ENCODE data around the gene CDC42BPB. TPM values are rescaled to one million over a fixed set of nuclear protein-coding genes. Genes with fewer than 3 reads are reported as not detected.

The CDC42BPB gene
- total and polyA plus RNA-seq, 2 of the 13 experiments (the other 11 are each of a cell fraction or from before 2014, with no cell fraction given), result 19.7 to 32.3 TPM

- TF ChIP-seq NFIB (CRISPR knock-in tag; IDR thresholded peaks at IDR 0.05; ENCODE audit: borderline replicate concordance), result no peak
- TF ChIP-seq, protein P1, sequence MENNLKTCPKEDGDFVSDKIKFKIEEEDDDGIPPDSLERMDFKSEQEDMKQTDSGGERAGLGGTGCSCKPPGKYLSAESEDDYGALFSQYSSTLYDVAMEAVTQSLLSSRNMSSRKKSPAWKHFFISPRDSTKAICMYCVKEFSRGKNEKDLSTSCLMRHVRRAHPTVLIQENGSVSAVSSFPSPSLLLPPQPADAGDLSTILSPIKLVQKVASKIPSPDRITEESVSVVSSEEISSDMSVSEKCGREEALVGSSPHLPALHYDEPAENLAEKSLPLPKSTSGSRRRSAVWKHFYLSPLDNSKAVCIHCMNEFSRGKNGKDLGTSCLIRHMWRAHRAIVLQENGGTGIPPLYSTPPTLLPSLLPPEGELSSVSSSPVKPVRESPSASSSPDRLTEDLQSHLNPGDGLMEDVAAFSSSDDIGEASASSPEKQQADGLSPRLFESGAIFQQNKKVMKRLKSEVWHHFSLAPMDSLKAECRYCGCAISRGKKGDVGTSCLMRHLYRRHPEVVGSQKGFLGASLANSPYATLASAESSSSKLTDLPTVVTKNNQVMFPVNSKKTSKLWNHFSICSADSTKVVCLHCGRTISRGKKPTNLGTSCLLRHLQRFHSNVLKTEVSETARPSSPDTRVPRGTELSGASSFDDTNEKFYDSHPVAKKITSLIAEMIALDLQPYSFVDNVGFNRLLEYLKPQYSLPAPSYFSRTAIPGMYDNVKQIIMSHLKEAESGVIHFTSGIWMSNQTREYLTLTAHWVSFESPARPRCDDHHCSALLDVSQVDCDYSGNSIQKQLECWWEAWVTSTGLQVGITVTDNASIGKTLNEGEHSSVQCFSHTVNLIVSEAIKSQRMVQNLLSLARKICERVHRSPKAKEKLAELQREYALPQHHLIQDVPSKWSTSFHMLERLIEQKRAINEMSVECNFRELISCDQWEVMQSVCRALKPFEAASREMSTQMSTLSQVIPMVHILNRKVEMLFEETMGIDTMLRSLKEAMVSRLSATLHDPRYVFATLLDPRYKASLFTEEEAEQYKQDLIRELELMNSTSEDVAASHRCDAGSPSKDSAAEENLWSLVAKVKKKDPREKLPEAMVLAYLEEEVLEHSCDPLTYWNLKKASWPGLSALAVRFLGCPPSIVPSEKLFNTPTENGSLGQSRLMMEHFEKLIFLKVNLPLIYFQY (CRISPR knock-in tag; IDR thresholded peaks at IDR 0.05; ENCODE audit: borderline replicate concordance), result peak; percentile 76; the same call in 1 of the 2 replicates
- TF ChIP-seq, protein P2, sequence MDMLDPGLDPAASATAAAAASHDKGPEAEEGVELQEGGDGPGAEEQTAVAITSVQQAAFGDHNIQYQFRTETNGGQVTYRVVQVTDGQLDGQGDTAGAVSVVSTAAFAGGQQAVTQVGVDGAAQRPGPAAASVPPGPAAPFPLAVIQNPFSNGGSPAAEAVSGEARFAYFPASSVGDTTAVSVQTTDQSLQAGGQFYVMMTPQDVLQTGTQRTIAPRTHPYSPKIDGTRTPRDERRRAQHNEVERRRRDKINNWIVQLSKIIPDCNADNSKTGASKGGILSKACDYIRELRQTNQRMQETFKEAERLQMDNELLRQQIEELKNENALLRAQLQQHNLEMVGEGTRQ (IDR thresholded peaks at IDR 0.05; ENCODE audit: low read depth, low read length), result no peak
- TF ChIP-seq, protein P2 (CRISPR knock-in tag; IDR thresholded peaks at IDR 0.05; ENCODE audit: borderline replicate concordance), result no peak
- TF ChIP-seq MXD3 (CRISPR knock-in tag; IDR thresholded peaks at IDR 0.05), result no peak; the same call in none of the 2 replicates
- TF ChIP-seq ZNF724P (CRISPR knock-in tag; IDR thresholded peaks at IDR 0.05; ENCODE audit: borderline replicate concordance), result no peak
- TF ChIP-seq NR3C1 (CRISPR knock-in tag; IDR thresholded peaks at IDR 0.05), result no peak
- TF ChIP-seq, protein P3, sequence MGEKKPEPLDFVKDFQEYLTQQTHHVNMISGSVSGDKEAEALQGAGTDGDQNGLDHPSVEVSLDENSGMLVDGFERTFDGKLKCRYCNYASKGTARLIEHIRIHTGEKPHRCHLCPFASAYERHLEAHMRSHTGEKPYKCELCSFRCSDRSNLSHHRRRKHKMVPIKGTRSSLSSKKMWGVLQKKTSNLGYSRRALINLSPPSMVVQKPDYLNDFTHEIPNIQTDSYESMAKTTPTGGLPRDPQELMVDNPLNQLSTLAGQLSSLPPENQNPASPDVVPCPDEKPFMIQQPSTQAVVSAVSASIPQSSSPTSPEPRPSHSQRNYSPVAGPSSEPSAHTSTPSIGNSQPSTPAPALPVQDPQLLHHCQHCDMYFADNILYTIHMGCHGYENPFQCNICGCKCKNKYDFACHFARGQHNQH (CRISPR knock-in tag; IDR thresholded peaks at IDR 0.05), result peak; percentile 43; the same call in 1 of the 2 replicates
- TF ChIP-seq ZNF101 (CRISPR knock-in tag; IDR thresholded peaks at IDR 0.05; ENCODE audit: borderline replicate concordance, low read depth), result no peak
- peak; percentile 94 for TF ChIP-seq ZNF430 (CRISPR knock-in tag; IDR thresholded peaks at IDR 0.05)
- TF ChIP-seq TCF7 (IDR thresholded peaks at IDR 0.05; ENCODE audit: low read depth), result peak; percentile 81
- peak; percentile 57 for TF ChIP-seq DRAP1 (CRISPR knock-in tag; IDR thresholded peaks at IDR 0.05)
- peak; percentile 80 for TF ChIP-seq ZNF501 (CRISPR knock-in tag; IDR thresholded peaks at IDR 0.05)
- no peak for TF ChIP-seq ZNF816 (CRISPR knock-in tag; IDR thresholded peaks at IDR 0.05; ENCODE audit: borderline replicate concordance)
- TF ChIP-seq SRF (IDR thresholded peaks at IDR 0.05; ENCODE audit: low read depth, low read length), result no peak
- TF ChIP-seq RBFOX2 (IDR thresholded peaks at IDR 0.05; ENCODE audit: low read depth, low read length), result peak; percentile 74
- TF ChIP-seq TBX2 (CRISPR knock-in tag; IDR thresholded peaks at IDR 0.05; ENCODE audit: borderline replicate concordance), result peak; percentile 95; the same call in 1 of the 2 replicates
- no peak for TF ChIP-seq SRSF4 (IDR thresholded peaks at IDR 0.05; ENCODE audit: low read depth, low read length, poor library complexity, severe bottlenecking)
- TF ChIP-seq FOXA1 (IDR thresholded peaks at IDR 0.05), result no peak
- TF ChIP-seq FOXA1 (CRISPR knock-in tag; IDR thresholded peaks at IDR 0.05), result peak; percentile 79
- TF ChIP-seq DR1 (CRISPR knock-in tag; IDR thresholded peaks at IDR 0.05), result no peak
- no peak for TF ChIP-seq ZNF235 (CRISPR knock-in tag; IDR thresholded peaks at IDR 0.05; ENCODE audit: borderline replicate concordance)
Measured at GRCh38 chr14:103100281-103101121, 43.2 kb upstream of the CDC42BPB start (continued).
